SW 1271 (cell line): ENCODE results near the gene ANGPTL2.
A peak's percentile ranks its signal among the peaks of the same experiment; 100 is the strongest.

Source experiments
- DNase-seq, 2 experiments: peaks; one replicate each; lab custom pipeline; 2025; lab: John Stamatoyannopoulos, UW

The ANGPTL2 gene

GRCh38 chr9:127075624-127076372, 46.6 kb downstream of the ANGPTL2 start:
- no peak for DNase-seq

- no peak for DNase-seq
These were observed 47.6 kb downstream of the ANGPTL2 start for GRCh38 chr9:127074561-127075548.

GRCh38 chr9:127067603-127068220, 54.7 kb downstream of the ANGPTL2 start:
- DNase-seq, result no peak

DNA sequence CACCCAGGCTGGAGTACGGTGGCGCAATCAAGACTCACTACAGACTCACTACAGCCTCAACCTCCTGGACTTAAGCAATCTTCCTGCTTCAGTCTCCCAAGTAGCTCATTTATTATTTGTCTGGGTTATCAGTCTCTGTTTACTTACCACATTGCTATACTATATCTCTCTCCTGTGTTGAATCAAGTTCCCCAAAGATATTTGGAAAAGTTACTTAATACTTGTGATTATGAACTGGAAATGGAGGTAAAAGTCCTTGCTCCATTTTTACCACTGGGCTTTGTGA, 55.6 kb downstream of the ANGPTL2 start:
- no peak for DNase-seq

- no peak for DNase-seq
These were observed 56.2 kb downstream of the ANGPTL2 start for GRCh38 chr9:127066060-127066850.

- peak in 1 of 2 experiments; percentile 15 for DNase-seq
These were observed 56.8 kb downstream of the ANGPTL2 start for GRCh38 chr9:127065592-127065991.

- DNase-seq, result no peak
These were observed 58.1 kb downstream of the ANGPTL2 start for GRCh38 chr9:127064335-127064734.

DNA sequence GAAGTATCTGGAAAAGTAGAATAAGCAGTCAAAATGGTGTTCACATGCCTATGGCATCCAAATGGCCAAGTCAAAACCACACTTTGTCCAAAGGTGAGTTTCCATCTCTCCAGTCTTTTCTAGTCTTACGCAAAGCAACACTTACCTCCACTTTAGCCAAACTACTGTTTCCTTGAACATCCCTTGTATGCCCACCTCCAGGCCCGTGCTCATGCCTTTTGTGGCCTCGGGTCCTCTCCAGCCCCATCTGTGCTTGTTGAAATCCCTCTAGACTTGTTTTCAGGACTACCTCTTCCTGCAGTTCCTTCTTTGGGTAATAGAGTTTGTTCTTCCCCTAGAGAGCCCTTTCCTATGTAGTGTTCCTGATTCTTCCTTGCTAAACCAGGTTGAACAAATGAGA, 61.0 kb downstream of the ANGPTL2 start:
- no peak for DNase-seq

DNA sequence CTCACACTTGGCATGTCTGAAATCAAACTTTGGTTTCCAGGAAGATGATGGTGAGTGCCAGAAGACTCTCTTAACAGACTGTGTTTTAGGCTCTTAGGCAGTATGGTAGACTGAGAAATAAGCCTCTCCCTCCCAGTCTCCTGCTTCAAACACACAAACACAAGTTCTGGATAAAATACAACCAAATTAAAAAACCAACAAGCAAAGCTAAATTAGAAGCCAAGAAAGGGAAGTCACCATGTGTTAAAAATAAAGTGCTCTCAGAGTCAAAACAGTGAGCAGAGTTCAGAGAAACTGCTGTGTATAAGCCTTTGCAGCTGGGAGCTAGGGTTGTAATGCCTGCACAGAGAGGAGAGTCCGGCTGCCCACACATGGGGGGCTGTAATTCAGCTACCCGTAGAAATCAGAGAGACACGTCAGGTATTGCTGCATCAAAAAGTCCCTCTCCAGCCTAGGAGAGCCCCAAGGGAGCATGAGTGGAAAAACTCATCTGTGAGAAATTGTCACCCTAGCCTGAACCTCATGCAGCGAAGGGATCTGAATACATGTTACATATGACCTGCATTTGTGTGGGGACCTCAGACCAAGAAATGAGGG, 62.6 kb downstream of the ANGPTL2 start:
- DNase-seq, result no peak

DNA sequence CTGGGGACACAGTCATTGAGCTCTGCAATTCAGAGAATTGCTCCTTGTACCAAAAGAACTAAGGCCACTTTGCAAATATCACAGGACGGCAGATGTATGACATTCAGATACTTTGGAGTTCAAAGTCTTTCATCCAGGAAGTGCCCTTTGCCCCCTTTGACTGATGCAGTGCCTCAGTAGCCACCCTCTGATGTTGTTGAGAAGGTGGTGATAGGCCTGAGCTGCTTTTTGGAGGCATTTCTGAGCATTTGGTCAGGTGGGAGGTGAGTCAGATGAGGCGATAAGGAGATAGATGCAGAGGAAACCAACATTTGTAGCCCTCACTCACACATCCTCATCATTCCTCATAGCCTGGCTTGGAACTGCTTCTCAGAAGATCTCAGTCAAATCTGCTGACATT, 63.4 kb downstream of the ANGPTL2 start:
- DNase-seq, result no peak

DNA sequence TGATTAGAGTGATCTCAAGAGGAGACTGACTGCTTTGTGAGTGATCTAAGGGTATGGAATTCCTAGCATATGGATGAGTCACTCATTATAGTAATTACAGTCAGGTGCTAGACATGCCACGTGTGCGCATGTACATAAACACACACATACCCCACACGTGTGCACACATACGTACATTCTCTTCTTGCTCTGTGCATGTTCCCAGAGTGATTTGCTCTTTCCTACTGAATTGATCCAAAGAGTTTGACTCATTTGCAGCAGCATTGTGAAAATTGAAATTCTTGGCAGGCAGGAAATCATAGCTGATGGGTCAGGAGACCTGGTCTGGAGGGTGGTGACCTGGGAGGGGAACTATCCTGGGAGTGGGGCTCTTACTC, 63.8 kb downstream of the ANGPTL2 start:
- DNase-seq, result no peak

DNA sequence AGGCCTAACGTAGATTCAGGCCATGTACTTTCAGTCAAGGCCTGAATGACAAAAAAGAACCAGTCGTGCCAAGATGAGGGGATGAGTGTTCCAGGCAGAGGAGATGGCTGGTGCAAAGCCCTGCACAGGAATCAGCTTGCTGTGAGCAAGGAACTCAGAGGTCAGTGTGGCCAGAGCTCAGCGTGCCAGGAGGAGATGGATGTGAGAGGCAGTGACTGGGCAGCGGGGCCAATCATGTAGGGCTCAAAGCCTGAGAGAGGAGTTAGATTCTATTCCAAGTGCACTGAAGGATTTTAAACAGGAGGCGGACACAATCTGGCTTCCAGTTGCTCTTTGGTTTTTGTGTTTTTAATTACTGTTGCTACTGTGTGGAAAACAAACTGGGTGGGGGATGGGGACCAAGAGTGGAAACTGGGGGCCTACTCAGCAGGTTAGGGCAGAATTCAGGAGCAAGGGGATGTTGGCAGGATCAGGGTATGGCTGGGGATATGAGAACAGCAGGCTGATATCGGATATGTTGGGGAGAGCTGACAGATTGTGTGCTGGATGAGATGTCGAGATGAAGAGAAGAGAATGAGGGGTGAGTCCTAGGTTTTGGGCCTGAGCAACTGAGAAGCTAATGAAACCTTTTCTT, 64.3 kb downstream of the ANGPTL2 start:
- no peak for DNase-seq

GRCh38 chr9:127056446-127056845, 66.0 kb downstream of the ANGPTL2 start:
- no peak for DNase-seq

- no peak for DNase-seq
These were observed 66.6 kb downstream of the ANGPTL2 start for GRCh38 chr9:127055745-127056402.

GRCh38 chr9:127053960-127054359, 68.5 kb downstream of the ANGPTL2 start:
- DNase-seq, result no peak

DNA sequence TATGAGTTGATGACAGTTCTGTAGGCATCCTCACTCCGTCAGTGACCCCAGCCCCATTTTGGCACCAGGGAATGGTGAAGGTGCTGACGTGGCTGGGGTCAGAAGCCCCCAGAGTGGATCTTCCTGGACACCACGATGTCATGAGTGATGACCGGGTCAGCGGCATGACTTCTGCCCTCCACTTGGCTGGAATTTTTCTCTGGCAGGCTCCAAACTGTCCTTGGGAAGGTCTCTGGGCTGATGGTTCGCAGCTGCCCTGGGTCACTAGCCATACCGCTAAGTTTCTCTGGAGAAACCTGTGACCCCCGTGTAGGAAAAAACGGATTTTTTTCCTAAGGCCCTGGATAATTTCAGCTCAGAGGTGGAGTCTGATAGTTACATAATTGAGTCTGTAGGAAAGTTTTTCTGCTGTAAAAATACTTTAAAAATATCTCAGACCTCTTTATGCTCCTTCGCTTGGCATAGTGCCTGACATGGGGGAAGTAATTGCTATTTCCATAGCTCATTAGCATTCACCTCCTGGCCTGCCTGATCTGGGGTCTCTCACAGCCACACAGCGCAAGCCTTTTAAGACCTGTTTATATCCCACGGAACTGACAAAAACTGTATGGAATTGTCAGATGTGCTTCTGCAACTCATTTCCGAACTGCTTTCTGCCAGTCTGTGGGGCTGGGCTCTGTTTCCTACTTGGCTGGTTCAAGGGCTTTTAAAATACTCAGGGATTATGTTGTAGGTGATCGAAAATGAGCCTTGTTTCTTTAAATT, 69.2 kb downstream of the ANGPTL2 start:
- DNase-seq, result no peak

- no peak for DNase-seq
These were observed 70.4 kb downstream of the ANGPTL2 start for GRCh38 chr9:127051881-127052595.

DNA sequence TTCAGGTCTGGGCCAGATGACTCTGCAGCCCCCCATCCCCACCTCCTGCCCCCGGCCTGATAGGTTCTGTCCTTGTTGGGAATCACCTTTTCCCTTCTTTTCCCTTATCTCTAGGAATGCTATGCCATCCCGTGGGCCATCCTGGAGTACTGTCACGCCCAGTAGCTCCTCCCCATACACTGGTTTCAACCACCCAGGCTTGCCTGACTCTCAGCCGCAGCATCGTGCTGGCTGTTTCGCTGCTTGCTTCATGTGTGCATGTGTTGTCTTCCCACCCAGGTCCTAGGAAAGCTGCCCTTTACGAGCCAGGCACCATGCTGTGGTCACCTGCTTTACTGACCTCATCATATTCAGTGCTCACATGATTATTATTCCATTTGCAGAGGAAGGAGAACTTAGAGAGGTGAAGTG, 71.8 kb downstream of the ANGPTL2 start:
- no peak for DNase-seq

GRCh38 chr9:127050152-127050551, 72.3 kb downstream of the ANGPTL2 start:
- no peak for DNase-seq
